Panc1 (cell line): ENCODE measurements around the gene LACTBL1. TPM values are rescaled to one million over a fixed set of nuclear protein-coding genes. Genes with fewer than 3 reads are reported as not detected.
"Not testable (repeated sequence)": the region's sequence is repeated elsewhere in the genome, so short reads cannot be mapped to it uniquely, and the experiment has no call there.

Experiments used
- ATAC-seq: fragments of 200-7000 bp; cut with Tn5 transposase; 2 replicates; pipeline ENCODE4 v1.9.1; 2020; ENCODE audit warnings: mild to moderate bottlenecking, moderate library complexity
- BruUV-seq: library from RNA; stranded (reverse); fragments of 400-500 nt; replicated peaks from 2 replicates; lab custom pipeline; 2021; lab: Mats Ljungman, UMichigan
- CTCF ChIA-PET: fragments of 300-600 bp; sonication (Branson Sonifier 250); formaldehyde crosslinking; loops from one replicate; lab custom pipeline; 2022; ENCODE audit warnings: antibody characterized with exemption; lab: Charles Lee
- POLR2A ChIA-PET: fragments of 300-600 bp; sonication (Branson Sonifier 250); formaldehyde crosslinking; loops from one replicate; lab custom pipeline; 2022; ENCODE audit warnings: antibody characterized with exemption; lab: Charles Lee
- DNase-seq: peaks from one replicate; pipeline ENCODE4 v3.0.0-alpha.2; 2010; ENCODE audit warnings: low read depth, low spot score
- H3K27ac ChIP-seq: 2 replicates; pipeline ENCODE4 v1.5.1; 2011; ENCODE audit warnings: mild to moderate bottlenecking, low read length, inconsistent platforms
- H3K27me3 ChIP-seq: fragments of 200-500 bp; sonication (Bioruptor generic); 2 replicates; pipeline ENCODE4 v1.6.0; 2014; ENCODE audit warnings: low read length, inconsistent platforms; ENCODE audit not compliant: control insufficient read depth, insufficient read depth
- H3K36me3 ChIP-seq: fragments of 200-500 bp; sonication (Bioruptor generic); 2 replicates; pipeline ENCODE4 v1.5.1; 2014; ENCODE audit warnings: inconsistent platforms, mild to moderate bottlenecking, low read length, moderate library complexity; ENCODE audit not compliant: control insufficient read depth, insufficient read depth
- H3K4me1 ChIP-seq: 2 replicates; pipeline ENCODE4 v1.5.1; 2011; ENCODE audit warnings: inconsistent platforms, mild to moderate bottlenecking, low read length, moderate library complexity; ENCODE audit not compliant: control insufficient read depth, insufficient read depth
- H3K4me3 ChIP-seq, 2 experiments: 2 replicates each; pipeline ENCODE4 v1.5.1; 2011 to 2012; ENCODE audit warnings: low read depth in 2 of 2, low read length in 2 of 2, mild to moderate bottlenecking in 2 of 2, inconsistent platforms in 1 of 2, moderate library complexity in 1 of 2
- H3K9me3 ChIP-seq: fragments of 200-500 bp; sonication (Bioruptor generic); 2 replicates; pipeline ENCODE4 v1.5.1; 2014; ENCODE audit warnings: low read depth, mild to moderate bottlenecking, inconsistent platforms, low read length, moderate library complexity; ENCODE audit not compliant: control insufficient read depth, insufficient read depth
- POLR2AphosphoS5 ChIP-seq: IDR thresholded peaks from 2 replicates; pipeline ENCODE4 v1.6.1; 2012; ENCODE audit warnings: mild to moderate bottlenecking, low read depth, low read length, moderate library complexity
- SIN3A ChIP-seq: IDR thresholded peaks from 2 replicates; pipeline ENCODE4 v1.6.1; 2012; ENCODE audit warnings: low read depth, mild to moderate bottlenecking, low read length, moderate library complexity, borderline replicate concordance; ENCODE audit not compliant: insufficient read depth
- TCF7L2 ChIP-seq: IDR thresholded peaks from 2 replicates; pipeline ENCODE4 v1.6.1; 2011; ENCODE audit warnings: mild to moderate bottlenecking, low read depth, low read length, inconsistent platforms
- in situ Hi-C: cut with HindIII; loops from 2 replicates; pipeline ENCODE4 v1.10.0; 2016; ENCODE audit warnings: low sequenced_read_pairs, low pct_unique_long_range_greater_than_20kb
- intact Hi-C: fragments of 100-400 bp; cut with micrococcal nuclease; formaldehyde crosslinking; loops from one replicate; pipeline ENCODE4 v1.10.0; 2022; ENCODE audit not compliant: unreplicated experiment
- total RNA-seq: library from RNA; stranded (reverse); gene quantifications from one replicate; pipeline ENCODE4 v1.2.1, GENCODE V29; 2021; ENCODE audit not compliant: unreplicated experiment
- TF ChIP-seq, protein P1 (sequence below), 2 experiments: IDR thresholded peaks; 2 replicates each; pipeline ENCODE4 v1.6.1; 2011 to 2012; ENCODE audit warnings: low read depth in 2 of 2, control low read depth in 1 of 2, low read length in 1 of 2, mild to moderate bottlenecking in 1 of 2, moderate library complexity in 1 of 2; ENCODE audit not compliant: insufficient read depth in 1 of 2
- TF ChIP-seq, protein P2 (sequence below): fragments of 450-650 bp; IDR thresholded peaks from 2 replicates; pipeline ENCODE4 v1.5.1; 2017; ENCODE audit warnings: mild to moderate bottlenecking

Gene LACTBL1
- total RNA-seq, 1 experiment from 2014 or later, result not detected

DNA sequence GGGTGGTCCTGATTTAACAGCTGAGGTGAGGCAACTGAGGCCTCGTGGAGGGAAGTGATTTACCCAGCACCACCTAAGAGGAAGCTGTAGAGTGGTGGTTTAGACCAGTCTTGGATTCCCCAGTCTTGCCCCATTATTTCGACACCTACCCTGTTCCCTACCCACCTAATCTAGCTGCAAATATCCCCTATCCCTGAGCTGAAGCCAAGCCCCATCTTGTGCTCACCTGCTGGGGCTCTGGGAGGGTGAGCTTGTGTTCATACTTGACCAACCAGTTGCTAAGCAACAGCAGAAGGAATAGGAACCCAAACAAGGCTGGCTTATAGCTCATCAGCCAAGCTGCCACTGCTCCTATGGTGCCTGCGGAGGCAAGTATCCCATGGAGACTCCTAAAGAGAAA is 41.0 kb upstream of the LACTBL1 start:
- TF ChIP-seq SIN3A (no peak), TCF7L2 (no peak), POLR2AphosphoS5 (no peak)
- TF ChIP-seq, protein P1, sequence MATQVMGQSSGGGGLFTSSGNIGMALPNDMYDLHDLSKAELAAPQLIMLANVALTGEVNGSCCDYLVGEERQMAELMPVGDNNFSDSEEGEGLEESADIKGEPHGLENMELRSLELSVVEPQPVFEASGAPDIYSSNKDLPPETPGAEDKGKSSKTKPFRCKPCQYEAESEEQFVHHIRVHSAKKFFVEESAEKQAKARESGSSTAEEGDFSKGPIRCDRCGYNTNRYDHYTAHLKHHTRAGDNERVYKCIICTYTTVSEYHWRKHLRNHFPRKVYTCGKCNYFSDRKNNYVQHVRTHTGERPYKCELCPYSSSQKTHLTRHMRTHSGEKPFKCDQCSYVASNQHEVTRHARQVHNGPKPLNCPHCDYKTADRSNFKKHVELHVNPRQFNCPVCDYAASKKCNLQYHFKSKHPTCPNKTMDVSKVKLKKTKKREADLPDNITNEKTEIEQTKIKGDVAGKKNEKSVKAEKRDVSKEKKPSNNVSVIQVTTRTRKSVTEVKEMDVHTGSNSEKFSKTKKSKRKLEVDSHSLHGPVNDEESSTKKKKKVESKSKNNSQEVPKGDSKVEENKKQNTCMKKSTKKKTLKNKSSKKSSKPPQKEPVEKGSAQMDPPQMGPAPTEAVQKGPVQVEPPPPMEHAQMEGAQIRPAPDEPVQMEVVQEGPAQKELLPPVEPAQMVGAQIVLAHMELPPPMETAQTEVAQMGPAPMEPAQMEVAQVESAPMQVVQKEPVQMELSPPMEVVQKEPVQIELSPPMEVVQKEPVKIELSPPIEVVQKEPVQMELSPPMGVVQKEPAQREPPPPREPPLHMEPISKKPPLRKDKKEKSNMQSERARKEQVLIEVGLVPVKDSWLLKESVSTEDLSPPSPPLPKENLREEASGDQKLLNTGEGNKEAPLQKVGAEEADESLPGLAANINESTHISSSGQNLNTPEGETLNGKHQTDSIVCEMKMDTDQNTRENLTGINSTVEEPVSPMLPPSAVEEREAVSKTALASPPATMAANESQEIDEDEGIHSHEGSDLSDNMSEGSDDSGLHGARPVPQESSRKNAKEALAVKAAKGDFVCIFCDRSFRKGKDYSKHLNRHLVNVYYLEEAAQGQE (IDR thresholded peaks at IDR 0.05; ENCODE audit: insufficient read depth in 1 of 2, low read depth in 2 of 2, low read length in 1 of 2), result no peak
- TF ChIP-seq, protein P2, sequence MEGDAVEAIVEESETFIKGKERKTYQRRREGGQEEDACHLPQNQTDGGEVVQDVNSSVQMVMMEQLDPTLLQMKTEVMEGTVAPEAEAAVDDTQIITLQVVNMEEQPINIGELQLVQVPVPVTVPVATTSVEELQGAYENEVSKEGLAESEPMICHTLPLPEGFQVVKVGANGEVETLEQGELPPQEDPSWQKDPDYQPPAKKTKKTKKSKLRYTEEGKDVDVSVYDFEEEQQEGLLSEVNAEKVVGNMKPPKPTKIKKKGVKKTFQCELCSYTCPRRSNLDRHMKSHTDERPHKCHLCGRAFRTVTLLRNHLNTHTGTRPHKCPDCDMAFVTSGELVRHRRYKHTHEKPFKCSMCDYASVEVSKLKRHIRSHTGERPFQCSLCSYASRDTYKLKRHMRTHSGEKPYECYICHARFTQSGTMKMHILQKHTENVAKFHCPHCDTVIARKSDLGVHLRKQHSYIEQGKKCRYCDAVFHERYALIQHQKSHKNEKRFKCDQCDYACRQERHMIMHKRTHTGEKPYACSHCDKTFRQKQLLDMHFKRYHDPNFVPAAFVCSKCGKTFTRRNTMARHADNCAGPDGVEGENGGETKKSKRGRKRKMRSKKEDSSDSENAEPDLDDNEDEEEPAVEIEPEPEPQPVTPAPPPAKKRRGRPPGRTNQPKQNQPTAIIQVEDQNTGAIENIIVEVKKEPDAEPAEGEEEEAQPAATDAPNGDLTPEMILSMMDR, result no peak
- H3K4me1 ChIP-seq, result no peaks in the 10 kb centered on the region
- H3K9me3 ChIP-seq, result no peaks in the 10 kb centered on the region
- DNase-seq, result no peak
- in situ Hi-C loops (no loop called here), intact Hi-C loops (no loop called here)
- no peak overlapping the region for H3K27ac ChIP-seq
- no peak; the same call in 1 of the 2 replicates for ATAC-seq
- H3K36me3 ChIP-seq, result no peaks in the 10 kb centered on the region
- no peaks in the 10 kb centered on the region for H3K27me3 ChIP-seq
- no peak overlapping the region for H3K4me3 ChIP-seq
- ChIA-PET CTCF (no interaction called here), POLR2A (no interaction called here)
- no TSS peak for BruUV-seq

DNA sequence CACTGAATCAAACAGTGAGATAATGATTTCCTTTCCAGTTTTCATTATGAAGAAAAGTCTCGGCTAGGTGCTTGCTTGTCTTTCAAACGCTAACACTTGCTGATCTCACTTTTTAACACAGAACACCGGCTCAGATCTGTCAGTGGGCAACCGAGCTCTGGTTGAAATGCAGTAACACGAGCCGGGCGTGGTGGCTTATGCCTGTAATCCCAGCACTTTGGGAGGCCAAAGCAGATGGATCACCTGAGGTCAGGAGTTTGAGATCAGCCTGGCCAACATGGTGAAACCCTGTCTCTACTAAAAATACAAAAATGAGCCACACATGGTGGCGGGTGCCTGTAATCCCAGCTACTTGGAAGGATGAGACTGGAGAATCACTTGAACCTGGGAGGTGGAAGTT is 37.4 kb upstream of the LACTBL1 start:
- intact Hi-C loops, H3K27me3 ChIP-seq, H3K4me3 ChIP-seq, H3K4me1 ChIP-seq, in situ Hi-C loops, H3K9me3 ChIP-seq, BruUV-seq, DNase-seq, ATAC-seq, POLR2A ChIA-PET, CTCF ChIA-PET, H3K27ac ChIP-seq, H3K36me3 ChIP-seq: not testable (repeated sequence)

DNA sequence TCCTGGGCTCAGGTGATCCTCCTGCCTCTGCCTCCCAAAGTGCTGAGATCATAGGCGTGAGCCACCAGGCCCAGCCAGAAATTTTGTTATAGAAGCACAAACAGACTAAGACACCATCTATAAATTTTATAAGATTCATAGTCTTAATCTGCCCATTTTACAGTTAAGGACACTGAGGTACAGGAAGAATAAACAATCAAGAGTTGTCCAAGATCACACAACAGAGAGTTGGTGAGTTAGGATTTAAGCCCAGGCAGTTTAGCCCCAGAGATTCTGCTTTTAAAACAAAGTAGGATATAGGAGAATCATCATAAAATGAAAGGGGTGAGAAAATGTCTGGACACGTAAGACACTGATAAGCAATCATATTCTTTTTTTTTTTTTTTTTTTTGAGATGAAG is 36.2 kb upstream of the LACTBL1 start:
- in situ Hi-C loops, result no loop called here
- H3K9me3 ChIP-seq, result no peaks in the 10 kb centered on the region
- BruUV-seq, result no TSS peak
- no peaks in the 10 kb centered on the region for H3K4me1 ChIP-seq
- H3K27ac ChIP-seq, result no peak overlapping the region
- ChIA-PET CTCF (no interaction called here), POLR2A (interaction anchor here (0.7 kb wide), 1 partner anchor 166 kb away, joined by 3 read pairs; no protein-coding TSS in a partner anchor)
- ATAC-seq (no peak), DNase-seq (no peak)
- TF ChIP-seq TCF7L2, result no peak
- TF ChIP-seq, protein P1 (IDR thresholded peaks at IDR 0.05; ENCODE audit: insufficient read depth in 1 of 2, low read depth in 2 of 2, low read length in 1 of 2), result no peak
- TF ChIP-seq SIN3A, result no peak
- TF ChIP-seq, protein P2, result no peak
- TF ChIP-seq POLR2AphosphoS5, result no peak
- intact Hi-C loops, result no loop called here
- H3K36me3 ChIP-seq, result no peaks in the 10 kb centered on the region
- no peaks in the 10 kb centered on the region for H3K27me3 ChIP-seq
- no peak overlapping the region for H3K4me3 ChIP-seq
